GM21786 (cell line): ENCODE data around the gene CMAS.

ENCODE experiments used
- ATAC-seq: cut with Tn5 transposase; IDR thresholded peaks from one replicate; pipeline ENCODE4 v1.9.1; 2021; ENCODE audit not compliant: unreplicated experiment

The CMAS gene

GRCh38 chr12:22105542-22105941 is 59.5 kb downstream of the CMAS start:
- no peak for ATAC-seq

- ATAC-seq, result no peak
Measured at GRCh38 chr12:22110176-22110575, 64.2 kb downstream of the CMAS start.
